ENCODE data around the gene IFI16.

DNA sequence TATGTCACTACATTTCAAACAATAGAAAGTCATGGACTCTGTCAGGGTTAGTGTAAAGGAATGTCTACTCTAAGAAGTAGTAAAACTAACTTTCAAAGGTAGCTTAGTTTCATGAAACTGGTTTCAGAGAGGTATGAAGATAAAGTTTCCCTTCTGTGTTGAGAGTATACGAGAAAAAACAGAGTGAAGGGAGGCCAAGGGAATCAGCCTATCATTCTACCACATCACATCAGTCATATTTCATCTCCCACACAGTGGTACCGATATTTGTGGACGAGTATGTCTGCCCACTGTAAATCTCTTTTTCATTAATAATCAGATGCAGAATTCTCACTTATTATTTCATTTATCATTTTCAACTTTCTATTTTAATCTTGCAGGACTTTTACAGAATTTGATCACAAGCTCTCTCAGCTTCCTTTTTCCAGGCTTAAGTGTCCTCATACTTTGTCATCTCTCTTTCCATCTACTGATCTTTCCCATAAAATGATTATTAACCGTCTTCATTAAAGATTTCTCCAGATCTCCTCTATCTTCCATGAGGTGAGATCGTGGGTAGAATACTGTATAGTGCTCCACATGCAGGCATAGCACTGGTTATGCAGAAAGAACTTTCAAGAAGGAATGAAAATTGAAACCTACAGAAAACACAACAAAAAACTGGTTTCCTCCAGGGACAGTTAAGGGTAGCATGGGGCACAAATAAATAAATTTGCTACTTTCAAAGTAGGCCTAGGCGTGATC lies 11.5 kb upstream of the IFI16 start:
- TF ChIP-seq EZH2 (IDR thresholded peaks at IDR 0.05; ENCODE audit: borderline replicate concordance, low read depth, low read length, severe bottlenecking), result no peak
- TF ChIP-seq, protein P1, sequence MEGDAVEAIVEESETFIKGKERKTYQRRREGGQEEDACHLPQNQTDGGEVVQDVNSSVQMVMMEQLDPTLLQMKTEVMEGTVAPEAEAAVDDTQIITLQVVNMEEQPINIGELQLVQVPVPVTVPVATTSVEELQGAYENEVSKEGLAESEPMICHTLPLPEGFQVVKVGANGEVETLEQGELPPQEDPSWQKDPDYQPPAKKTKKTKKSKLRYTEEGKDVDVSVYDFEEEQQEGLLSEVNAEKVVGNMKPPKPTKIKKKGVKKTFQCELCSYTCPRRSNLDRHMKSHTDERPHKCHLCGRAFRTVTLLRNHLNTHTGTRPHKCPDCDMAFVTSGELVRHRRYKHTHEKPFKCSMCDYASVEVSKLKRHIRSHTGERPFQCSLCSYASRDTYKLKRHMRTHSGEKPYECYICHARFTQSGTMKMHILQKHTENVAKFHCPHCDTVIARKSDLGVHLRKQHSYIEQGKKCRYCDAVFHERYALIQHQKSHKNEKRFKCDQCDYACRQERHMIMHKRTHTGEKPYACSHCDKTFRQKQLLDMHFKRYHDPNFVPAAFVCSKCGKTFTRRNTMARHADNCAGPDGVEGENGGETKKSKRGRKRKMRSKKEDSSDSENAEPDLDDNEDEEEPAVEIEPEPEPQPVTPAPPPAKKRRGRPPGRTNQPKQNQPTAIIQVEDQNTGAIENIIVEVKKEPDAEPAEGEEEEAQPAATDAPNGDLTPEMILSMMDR (IDR thresholded peaks at IDR 0.05; ENCODE audit: borderline replicate concordance, extremely low read depth, low read length, poor library complexity, severe bottlenecking), result no peak

Data from DND-41 (cell line).